ENCODE data around the gene ASCL3. TPM values are rescaled to one million over a fixed set of nuclear protein-coding genes. Genes with fewer than 3 reads are reported as not detected.
"Not testable (repeated sequence)": the region's sequence is repeated elsewhere in the genome, so short reads cannot be mapped to it uniquely, and the experiment has no call there.

Gene ASCL3, protein sequence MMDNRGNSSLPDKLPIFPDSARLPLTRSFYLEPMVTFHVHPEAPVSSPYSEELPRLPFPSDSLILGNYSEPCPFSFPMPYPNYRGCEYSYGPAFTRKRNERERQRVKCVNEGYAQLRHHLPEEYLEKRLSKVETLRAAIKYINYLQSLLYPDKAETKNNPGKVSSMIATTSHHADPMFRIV
- polyA plus RNA-seq (2014; cell fraction: cytosol; rRNA removed): not detected in 2 replicates
- not detected in 2 replicates for polyA plus RNA-seq (2014; cell fraction: nucleus; rRNA removed)

DNA sequence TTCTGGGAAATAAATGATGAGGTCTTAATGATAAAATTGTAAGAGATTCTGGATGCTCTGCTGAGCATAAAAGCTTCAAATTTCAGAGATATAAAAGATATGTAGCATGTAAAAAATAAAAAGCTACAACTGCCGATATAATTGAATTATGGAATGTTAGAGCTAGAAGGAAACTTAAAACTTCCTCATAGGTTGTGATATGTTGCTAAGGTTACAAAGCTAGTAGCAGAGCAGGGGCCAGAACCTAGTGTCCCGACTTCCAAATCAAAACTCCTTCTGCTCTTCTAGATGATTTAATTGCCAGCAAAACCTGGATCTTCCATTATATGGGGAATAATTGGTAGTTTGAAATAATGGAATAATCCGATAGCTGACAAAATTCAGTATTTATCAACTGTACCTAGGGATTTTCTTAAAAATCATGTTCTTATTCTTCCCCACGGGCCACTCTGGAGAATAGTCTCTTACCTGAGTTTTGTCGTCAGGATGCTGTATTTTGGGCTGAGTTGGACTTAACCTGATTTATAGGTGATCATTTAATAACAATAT lies at the start of gene ASCL3:
ASCL3 (minus strand) TSS at position 499 of the 549 bp plus-strand sequence. CDS start 4,855 bp downstream, outside the sequence.
- no peak for DNase-seq (ENCODE audit: low spot score)

DNA sequence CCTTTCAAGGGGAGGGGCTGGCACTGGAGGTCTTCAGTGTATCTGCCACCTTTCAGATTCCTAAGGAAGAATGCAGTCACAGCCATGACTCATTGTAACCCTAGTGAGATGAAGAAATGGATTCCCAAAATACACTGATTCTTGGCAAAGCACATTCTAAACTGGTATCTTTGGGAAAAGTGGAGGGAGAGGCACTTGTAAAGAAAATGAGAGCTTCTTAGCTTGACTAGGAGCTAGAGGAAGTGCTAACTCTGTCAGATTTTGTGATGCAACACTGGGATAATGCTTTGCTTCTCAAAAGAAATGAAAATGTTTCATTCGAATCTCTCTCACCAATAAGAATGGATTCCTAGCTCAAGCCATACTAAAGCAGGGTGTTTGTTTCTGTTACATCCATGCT lies 46.6 kb upstream of the ASCL3 start:
- no peak for DNase-seq (ENCODE audit: low spot score)

DNA sequence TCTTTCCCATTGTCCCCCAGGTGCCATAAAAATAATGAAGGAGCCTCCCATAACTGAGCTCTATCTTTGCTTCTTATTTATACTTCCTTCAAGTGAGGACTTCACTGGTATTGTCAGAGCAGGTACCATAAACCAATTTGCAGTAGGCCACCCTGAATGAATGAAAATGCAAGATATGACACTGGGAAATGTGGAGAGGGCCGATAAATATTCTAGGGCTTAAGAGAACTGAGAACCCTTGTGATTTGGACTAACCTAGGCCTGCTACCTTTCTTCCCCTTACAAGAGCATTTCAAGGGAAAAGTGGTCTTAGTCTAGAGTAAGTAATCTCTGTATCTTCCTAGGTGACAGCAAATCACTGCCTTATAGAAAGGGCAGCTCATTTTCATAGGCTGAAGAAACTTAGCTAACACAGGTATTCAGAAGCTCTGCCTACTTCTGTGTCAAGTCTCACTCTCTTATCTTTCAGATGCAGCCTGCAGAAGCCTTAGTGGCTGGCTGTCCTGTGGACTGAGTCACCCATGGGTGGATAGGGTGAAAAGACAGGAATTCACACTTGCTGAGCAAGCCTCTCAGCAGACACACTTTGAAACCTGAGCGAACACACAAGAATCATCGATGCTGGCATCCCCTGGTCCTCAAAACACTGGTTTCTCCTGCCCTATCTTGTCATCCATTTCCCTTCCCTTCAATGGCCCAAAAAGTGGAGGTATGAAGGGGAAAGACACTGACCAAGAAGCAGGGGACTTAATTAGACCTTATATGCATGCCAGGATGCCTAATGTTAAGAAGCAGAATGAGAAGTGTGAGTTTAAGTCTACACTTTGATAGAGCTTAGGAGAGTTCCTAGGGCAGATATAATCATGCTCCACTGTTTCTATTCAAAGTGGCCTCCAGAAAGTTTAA lies 45.8 kb upstream of the ASCL3 start:
- no peak for DNase-seq (ENCODE audit: low spot score)

DNA sequence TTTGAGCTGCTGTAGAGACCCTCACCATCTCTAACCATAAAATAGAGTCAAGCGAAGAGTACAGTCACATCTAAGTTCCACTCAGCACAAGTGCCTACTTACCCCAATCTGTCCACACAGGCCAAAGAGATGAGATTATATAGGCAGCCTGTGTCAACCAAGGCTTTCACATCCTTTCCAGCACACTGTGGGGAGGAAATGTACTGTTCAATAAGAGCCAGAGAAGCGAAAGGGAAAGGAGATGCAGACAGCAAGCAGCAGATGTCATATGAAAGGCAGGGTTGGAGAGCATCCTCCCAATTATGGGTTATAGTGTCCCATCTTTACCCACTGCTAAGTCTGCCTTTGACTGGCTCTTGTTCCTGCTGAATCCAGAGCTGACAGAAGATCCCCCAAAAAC lies 44.6 kb upstream of the ASCL3 start:
- DNase-seq (ENCODE audit: low spot score): no peak

DNA sequence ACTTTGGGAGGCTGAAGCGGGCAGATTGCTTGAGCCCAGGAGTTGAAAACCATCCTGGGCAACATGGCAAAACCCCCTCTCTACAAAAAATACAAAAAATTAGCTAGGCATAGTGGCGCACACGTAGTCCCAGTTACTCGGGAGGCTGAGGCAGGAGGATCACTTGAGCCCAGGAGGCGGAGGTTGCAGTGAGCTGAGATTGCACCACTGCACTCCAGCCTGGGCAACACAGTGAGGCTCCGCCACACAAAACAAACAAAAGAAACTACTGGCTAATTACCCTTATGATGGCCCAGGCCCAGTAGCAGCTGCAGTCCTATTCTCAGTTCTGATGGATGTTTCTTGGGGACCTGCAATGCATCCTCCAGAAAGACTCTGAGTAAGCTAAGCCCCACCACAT lies 44.0 kb upstream of the ASCL3 start:
- not testable (repeated sequence) for DNase-seq (ENCODE audit: low spot score)

DNA sequence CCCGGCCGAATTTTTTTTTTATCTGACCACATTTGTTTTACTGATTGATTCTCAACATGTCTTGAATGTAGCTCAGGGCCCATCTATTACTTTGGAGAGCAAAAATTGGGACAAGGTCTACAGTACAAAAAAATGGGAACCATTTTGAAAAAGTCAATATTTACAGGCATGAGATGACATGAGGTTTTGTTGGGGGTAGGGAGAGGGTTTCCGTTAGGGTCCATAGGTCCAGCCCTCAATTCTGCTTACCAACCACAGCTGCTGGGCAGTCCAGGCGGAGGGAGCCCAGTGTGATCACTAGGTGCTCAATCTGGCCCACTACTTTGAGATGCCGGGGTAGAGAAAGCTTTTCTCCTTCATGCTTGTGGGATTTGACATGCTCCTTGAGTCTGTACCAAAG lies 42.6 kb upstream of the ASCL3 start:
- no peak for DNase-seq (ENCODE audit: low spot score)

DNA sequence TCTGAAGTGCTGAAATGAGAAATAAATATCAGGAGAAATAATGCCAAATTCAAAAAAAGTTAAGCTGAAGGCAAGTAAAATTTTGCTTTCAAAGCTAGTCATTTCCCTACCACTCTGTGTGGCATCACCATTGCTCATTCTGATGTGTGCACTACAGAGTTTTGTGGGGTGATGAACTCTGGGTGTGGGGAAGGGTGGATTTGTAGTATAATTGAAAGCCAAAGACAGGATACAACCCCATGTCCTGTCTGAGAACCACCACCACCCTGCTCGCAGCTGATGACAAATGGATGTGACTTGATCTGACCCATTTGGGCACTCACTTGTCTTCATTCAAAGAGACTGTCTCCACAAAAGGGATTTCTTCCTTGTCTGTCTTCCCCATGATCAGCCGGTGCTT lies 40.7 kb upstream of the ASCL3 start:
- no peak for DNase-seq (ENCODE audit: low spot score)

DNA sequence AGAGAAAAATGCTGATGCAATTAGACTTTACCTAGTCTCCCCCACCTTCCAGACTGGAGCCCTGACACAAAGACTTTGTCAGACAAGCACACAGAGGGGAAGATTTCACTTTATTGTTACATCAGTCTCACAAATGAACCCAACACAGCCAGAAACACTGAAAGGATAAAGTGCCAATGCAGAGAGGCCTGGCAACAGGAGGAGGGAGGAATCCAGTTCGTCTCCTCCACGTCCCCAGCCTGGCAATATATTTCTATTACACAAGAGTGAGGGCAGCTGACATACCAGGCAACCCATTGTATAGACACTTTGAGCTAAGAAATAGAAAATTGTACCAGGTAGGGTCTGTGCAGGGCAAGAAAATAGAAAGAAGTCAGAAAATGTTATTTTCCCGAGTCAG lies 37.7 kb upstream of the ASCL3 start:
- DNase-seq (ENCODE audit: low spot score): no peak

DNA sequence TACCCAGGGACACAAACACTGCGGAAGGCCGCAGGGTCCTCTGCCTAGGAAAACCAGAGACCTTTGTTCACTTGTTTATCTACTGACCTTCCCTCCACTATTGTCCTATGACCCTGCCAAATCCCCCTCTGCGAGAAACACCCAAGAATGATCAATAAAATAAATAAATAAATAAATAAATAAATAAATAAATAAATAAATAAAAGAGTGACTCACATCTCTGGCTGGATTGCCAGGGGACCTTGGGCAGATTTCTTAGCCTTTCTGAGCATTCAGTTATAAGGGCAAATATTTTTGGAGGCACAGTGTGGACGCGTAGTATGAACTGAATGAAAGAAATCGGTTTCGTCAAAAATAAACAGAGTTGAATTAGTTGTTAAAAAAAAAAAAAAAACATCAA lies 36.5 kb upstream of the ASCL3 start:
- not testable (repeated sequence) for DNase-seq (ENCODE audit: low spot score)

DNA sequence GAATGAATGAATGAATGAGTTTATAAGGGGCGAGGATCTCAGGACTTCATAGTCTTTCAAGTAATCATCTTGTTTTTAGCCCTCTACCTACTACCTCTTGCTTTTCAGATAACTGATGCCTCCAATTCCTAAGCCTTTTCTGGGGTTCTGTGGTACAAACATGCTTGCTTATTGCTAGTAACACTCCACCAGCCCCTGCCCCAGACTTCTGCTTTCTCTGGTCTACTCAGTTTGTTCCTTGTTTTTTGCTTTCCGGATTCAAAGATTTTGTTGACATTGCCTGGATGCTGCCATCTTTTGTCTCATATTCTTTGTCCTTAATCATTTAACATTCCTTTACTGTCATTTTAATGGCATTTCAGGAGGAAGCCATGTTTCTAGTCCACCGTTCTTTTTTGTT lies 30.3 kb upstream of the ASCL3 start:
- DNase-seq (ENCODE audit: low spot score): no peak

DNA sequence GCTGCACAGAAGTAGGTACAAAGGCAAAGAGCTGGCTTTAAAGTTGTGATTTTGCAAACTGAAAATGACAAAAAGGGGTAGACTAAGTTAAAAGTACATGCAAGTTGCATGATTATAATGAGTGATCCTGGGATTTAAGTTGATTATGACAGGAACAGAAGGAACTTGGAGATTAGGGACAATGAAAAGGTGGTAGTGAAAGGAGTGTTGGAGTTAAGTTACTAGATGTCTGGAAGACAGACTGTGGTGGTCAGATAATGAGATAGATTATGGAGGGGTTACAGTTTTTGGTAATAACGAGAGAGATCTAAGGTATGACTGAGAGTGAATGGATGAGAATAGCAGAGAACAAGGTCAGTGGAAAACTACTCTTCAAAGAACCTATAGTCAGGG lies 29.1 kb upstream of the ASCL3 start:
- DNase-seq (ENCODE audit: low spot score): no peak

DNA sequence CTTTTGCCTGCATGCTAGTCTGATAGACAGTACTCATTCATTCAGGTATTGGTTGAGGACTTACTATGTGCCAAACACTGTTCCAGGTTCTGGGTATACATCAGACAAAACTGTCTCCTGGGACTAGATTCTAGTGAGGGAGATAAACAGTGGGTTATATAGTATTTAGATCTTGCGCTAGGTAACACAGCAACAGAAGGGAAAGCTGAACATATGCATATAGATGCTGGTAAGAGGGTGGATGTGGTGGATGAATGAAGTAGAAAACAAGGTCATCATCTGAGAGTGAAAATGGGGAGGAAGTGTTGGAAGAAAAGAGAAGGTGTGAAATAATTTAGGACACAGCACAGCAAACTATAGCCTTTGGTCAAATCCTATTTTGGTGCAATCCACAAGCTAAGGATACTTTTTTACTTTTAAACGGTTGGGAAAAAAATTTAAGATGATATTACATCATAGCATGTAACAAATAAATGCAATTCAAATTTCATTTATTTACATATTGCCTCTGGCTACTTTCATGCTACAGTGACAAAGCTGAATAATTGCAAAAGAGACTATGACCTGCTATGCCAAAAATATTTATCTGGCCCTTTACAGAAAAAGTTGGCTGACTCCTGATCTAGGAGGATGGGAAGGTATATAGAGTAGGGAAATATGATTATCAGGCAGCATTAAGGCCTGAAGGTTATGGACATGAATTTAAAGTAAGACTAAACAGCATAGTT lies 28.5 kb upstream of the ASCL3 start:
- no peak for DNase-seq (ENCODE audit: low spot score)

DNA sequence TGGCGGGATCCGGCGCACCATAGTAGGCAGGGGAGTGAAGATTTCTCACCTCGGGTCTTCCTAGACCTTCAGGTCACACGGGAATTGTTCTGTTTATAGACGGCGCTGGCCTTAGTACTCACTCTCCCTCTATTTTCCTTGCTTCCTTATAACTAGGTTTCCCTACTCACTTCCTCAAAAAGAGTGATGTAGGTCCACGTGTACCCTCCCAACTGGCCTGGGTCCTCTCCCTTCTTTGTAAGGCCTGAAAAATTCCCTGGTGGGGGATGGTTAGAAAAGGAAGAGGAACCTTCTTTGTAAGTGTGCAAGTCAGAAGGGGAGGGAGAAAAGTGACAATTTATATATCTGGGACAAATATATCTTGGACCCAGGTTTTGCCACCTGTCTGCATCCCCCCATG lies 24.4 kb upstream of the ASCL3 start:
- no peak for DNase-seq (ENCODE audit: low spot score)

DNA sequence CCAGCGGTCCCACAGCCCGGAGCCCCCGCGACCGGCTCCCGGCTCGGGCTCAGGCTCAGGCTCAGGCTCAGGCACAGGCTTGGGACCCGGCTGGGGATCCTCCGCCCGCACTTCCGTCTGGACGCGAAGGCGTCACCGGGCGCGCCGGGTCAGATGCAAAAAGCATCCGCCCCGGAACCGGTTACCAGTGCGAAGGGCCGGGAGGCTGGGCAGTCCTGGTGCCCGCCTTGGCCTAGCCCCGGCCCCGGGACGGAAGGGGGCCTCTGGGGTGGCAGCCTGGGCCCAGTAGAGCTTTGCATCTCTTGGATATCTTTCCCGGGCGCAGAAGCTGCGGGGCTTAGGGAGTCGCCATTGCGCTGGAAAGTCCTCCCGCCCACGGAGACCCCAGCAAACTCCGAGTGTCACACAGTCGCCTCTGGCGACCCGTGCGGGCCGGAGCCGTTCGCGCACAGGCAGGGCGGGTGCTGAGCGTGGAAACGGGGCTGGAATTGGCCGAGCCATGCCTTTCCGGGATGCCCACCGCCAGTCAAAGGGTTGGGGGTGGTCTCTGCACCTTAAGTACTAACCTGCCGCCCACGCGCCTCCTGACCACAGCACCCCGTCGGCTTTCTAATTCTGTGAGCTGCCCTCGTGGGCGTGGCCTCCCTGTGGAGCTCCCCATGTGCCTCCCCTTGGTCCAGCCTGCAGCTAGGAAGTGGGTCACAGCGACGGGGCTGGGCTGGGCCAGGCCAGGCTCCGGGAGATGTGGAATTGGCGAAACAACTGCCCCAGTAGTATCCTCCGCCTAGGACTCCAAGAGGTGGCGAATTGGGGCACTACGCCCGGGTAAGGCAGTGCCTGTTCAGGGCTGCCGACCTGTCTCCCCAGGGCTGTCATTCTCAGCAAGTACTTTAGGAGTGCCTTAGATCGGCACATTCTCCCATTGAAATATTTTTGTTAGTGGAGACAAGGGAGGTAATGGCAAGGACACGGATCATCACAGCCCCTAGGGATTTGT lies 21.8 kb upstream of the ASCL3 start, which contains the start of gene TMEM9B:
TMEM9B (minus strand) TSS at position 119 of the 997 bp plus-strand sequence. CDS start 129 bp downstream, outside the sequence.
- peak; percentile 92 for DNase-seq (ENCODE audit: low spot score)

DNA sequence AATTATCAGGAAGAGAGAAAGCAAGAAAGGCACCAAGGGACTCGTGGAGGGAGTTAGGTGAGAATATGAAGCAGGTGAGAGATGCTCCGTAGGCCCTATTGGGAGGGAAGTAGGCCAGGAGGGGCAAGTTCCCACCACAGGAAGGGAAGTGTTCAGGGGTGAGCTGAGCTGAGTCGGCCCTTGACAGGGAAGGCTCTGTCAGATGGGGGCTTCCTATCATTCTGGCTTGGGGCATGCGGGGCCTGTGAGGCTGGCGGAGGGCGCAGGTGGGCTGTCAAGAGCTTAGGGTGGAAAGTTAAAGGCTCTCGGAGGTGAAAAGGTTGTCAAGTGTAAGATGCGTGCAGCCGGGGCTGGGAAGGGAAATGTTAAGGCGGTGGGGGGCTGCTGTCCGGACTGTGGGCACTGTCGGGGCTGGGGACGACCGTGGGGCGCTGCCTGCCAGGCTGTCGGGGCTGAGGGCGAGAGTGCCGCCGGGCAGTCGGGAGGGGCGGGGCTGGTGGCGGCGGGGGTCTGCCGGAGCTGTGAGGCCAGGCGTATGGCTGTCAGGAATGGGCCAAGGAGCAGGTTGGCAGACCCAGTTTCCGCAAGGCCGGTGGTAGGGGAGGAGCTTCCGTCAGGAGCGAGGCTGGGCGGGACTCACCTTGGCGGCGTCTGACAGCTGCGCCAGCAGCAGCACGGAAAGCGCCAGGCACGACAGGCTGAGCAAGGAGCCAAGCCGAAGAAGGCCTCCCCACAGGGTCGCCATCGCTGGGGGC lies 20.9 kb upstream of the ASCL3 start:
- DNase-seq (ENCODE audit: low spot score): peak; percentile 76

DNA sequence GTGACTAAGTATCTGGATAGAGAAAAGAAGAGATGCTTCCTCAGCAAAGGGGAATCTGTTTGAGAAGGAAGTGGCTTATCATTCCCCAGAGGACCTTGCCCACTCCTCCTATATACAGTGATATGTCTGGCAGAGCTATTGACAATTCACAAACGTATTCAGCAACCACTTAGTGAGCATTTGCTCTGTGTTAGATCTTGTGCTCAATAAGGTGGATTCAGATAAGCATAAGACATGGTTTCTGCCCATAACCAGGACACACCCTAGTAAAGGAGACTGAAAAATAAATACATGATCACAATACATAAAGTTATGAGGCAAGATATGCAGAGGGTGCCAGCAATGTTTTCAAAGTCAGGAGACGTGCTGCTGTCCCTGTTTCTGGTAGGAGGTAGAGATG lies 20.0 kb upstream of the ASCL3 start:
- no peak for DNase-seq (ENCODE audit: low spot score)

DNA sequence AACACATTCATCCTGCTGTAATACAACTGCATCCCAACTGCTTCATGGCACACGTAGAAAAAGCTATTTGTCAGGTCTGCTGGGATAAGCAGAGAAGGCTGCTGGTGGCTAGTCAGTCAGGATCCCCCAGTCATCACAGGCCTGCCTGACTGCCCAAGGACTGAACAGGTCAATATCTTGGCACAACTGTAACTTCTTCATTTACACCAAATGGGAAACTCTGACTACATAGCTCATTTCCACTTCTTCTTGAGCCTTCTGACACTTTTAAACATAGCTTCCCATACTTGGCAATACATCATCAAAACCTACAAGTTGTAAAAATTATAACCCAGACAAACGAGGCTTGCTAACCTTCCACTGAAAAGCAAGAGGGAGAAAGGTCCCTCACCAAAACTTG lies 18.6 kb upstream of the ASCL3 start:
- DNase-seq (ENCODE audit: low spot score): no peak

DNA sequence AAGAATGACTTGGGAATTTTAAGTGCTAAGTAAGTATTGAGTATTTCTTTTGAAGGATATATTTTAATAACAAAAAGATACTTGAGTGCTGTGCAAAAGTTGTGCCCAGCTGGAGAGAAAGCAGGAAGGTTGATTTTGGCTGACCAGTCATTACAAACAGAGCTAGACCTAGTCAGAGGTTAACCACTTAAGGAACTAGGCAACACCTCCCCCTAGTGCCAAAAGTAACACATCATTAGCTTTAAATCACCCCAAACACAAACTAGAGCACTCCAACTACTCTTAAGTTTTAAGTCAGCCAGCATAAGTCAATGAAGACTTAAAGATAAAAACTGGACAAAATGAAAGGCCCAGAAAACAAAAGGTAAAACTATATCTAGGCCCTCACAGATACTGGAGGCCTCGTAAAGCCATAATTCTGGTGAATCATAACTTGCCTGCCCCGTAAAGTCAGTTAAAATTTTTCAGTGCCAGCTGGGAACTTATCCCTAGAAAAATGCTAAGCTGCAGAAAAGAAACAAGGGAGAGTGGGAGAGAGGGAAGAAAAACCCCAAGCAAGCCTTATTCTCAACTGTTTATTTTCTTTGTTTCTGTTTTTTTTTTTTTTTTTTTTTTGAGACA lies 16.8 kb upstream of the ASCL3 start:
- peak; percentile 49 for DNase-seq (ENCODE audit: low spot score)

DNA sequence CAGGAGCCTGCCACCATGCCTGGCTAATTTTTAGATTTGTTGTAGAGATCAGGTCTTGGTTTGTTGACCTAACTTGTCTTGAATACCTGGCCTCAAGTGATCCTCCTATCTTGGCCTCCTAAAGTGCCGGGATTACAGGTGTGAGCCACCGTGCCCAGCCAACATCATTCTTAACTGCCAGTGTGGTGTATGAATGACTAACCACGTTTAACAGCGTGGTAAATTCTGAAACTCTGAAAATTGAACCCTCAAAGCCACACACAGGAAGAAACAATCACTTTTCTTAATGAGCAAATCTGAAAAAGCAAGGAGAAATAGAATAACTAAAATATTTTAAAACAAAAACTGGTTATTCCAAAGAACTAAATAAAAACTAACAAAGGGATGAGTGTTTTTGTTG lies 14.0 kb upstream of the ASCL3 start:
- DNase-seq (ENCODE audit: low spot score): no peak
